Activated naive CD4-positive, alpha-beta T cell treated with anti-CD3 and anti-CD28 coated beads, Interleukin-2, amount 10 ng/mL, durations not matched to agents 7 days and 5 days (primary cell): ENCODE measurements around the gene STAG1.

Source experiments
- CTCF ChIA-PET: fragments of 350-600 bp; sonication (Branson Sonifier 250); formaldehyde crosslinking; loops from one replicate; lab custom pipeline; 2021; ENCODE audit warnings: antibody characterized with exemption; lab: Charles Lee
- DNase-seq: peaks from one replicate; pipeline ENCODE4 v3.0.0-alpha.2; 2020
- H3K27ac Mint-ChIP-seq: one replicate; pipeline ENCODE4 v1.8.0; 2021; ENCODE audit warnings: mild to moderate bottlenecking, moderate library complexity, mixed read lengths
- H3K27me3 Mint-ChIP-seq: one replicate; pipeline ENCODE4 v1.8.0; 2021; ENCODE audit warnings: mild to moderate bottlenecking, mixed read lengths
- H3K36me3 Mint-ChIP-seq: one replicate; pipeline ENCODE4 v1.8.0; 2021; ENCODE audit warnings: mixed read lengths
- H3K4me1 Mint-ChIP-seq: one replicate; pipeline ENCODE4 v1.8.0; 2021; ENCODE audit warnings: mixed read lengths
- H3K4me3 Mint-ChIP-seq: one replicate; pipeline ENCODE4 v1.8.0; 2021; ENCODE audit warnings: mild to moderate bottlenecking, moderate library complexity, mixed read lengths
- H3K9me3 Mint-ChIP-seq: one replicate; pipeline ENCODE4 v1.8.0; 2021; ENCODE audit warnings: mixed read lengths

The STAG1 gene

GRCh38 chr3:136334209-136334608 lies 418.0 kb downstream of the STAG1 start:
- Mint-ChIP-seq H3K27ac (no peak overlapping the region), H3K4me1 (no peaks in the 10 kb centered on the region), H3K27me3 (no peaks in the 10 kb centered on the region), H3K36me3 (peaks cover 54% of the 10 kb centered on the region), H3K9me3 (no peaks in the 10 kb centered on the region), H3K4me3 (no peak overlapping the region)
- CTCF ChIA-PET = interaction anchor here (1.0 kb wide), 1 partner anchor 12 kb away, joined by 3 read pairs; no protein-coding TSS in a partner anchor
- DNase-seq = no peak

- peaks cover 55% of the 10 kb centered on the region for H3K36me3 Mint-ChIP-seq
- H3K4me1 Mint-ChIP-seq = no peaks in the 10 kb centered on the region
- no peak overlapping the region for H3K27ac Mint-ChIP-seq
- no peaks in the 10 kb centered on the region for H3K9me3 Mint-ChIP-seq
- H3K4me3 Mint-ChIP-seq = no peak overlapping the region
- no peak for DNase-seq
- CTCF ChIA-PET = no interaction called here
- H3K27me3 Mint-ChIP-seq = no peaks in the 10 kb centered on the region
These were observed 419.4 kb downstream of the STAG1 start for GRCh38 chr3:136332776-136333175.

GRCh38 chr3:136332302-136332701 lies 419.9 kb downstream of the STAG1 start:
- H3K27ac Mint-ChIP-seq = no peak overlapping the region
- no peaks in the 10 kb centered on the region for H3K27me3 Mint-ChIP-seq
- CTCF ChIA-PET = no interaction called here
- DNase-seq = no peak
- peaks cover 55% of the 10 kb centered on the region for H3K36me3 Mint-ChIP-seq
- H3K4me1 Mint-ChIP-seq = no peaks in the 10 kb centered on the region
- H3K9me3 Mint-ChIP-seq = no peaks in the 10 kb centered on the region
- H3K4me3 Mint-ChIP-seq = no peak overlapping the region

GRCh38 chr3:136330900-136331299 lies 421.3 kb downstream of the STAG1 start:
- no peak for DNase-seq
- Mint-ChIP-seq H3K36me3 (peaks cover 59% of the 10 kb centered on the region), H3K4me3 (no peak overlapping the region), H3K27ac (no peak overlapping the region), H3K4me1 (no peaks in the 10 kb centered on the region), H3K27me3 (no peaks in the 10 kb centered on the region), H3K9me3 (no peaks in the 10 kb centered on the region)
- CTCF ChIA-PET = no interaction called here

- no peak for DNase-seq
- Mint-ChIP-seq H3K27me3 (no peaks in the 10 kb centered on the region), H3K27ac (no peak overlapping the region), H3K4me3 (no peak overlapping the region), H3K9me3 (peaks cover under 1% of the 10 kb centered on the region), H3K36me3 (peaks cover 52% of the 10 kb centered on the region), H3K4me1 (no peaks in the 10 kb centered on the region)
- CTCF ChIA-PET = no interaction called here
These were observed 422.6 kb downstream of the STAG1 start for GRCh38 chr3:136329593-136329992.

- no peaks in the 10 kb centered on the region for H3K27me3 Mint-ChIP-seq
- H3K9me3 Mint-ChIP-seq = peaks cover 12% of the 10 kb centered on the region
- H3K27ac Mint-ChIP-seq = no peak overlapping the region
- H3K4me3 Mint-ChIP-seq = no peak overlapping the region
- CTCF ChIA-PET = no interaction called here
- H3K4me1 Mint-ChIP-seq = no peaks in the 10 kb centered on the region
- peaks cover 48% of the 10 kb centered on the region for H3K36me3 Mint-ChIP-seq
- DNase-seq = no peak
These were observed 424.5 kb downstream of the STAG1 start for GRCh38 chr3:136327671-136328070.

- H3K4me1 Mint-ChIP-seq = no peaks in the 10 kb centered on the region
- peaks cover 24% of the 10 kb centered on the region for H3K9me3 Mint-ChIP-seq
- no peaks in the 10 kb centered on the region for H3K27me3 Mint-ChIP-seq
- H3K36me3 Mint-ChIP-seq = peaks cover 50% of the 10 kb centered on the region
- DNase-seq = no peak
- CTCF ChIA-PET = no interaction called here
- H3K4me3 Mint-ChIP-seq = no peak overlapping the region
- H3K27ac Mint-ChIP-seq = no peak overlapping the region
These were observed 425.9 kb downstream of the STAG1 start for GRCh38 chr3:136326316-136326715.

GRCh38 chr3:136311968-136312367 lies 440.2 kb downstream of the STAG1 start:
- CTCF ChIA-PET = no interaction called here
- no peak overlapping the region for H3K27ac Mint-ChIP-seq
- no peak overlapping the region for H3K4me3 Mint-ChIP-seq
- H3K27me3 Mint-ChIP-seq = no peaks in the 10 kb centered on the region
- H3K9me3 Mint-ChIP-seq = no peaks in the 10 kb centered on the region
- DNase-seq = no peak
- H3K4me1 Mint-ChIP-seq = no peaks in the 10 kb centered on the region
- peaks cover 17% of the 10 kb centered on the region for H3K36me3 Mint-ChIP-seq

- Mint-ChIP-seq H3K27ac (no peak overlapping the region), H3K27me3 (no peaks in the 10 kb centered on the region), H3K4me3 (no peak overlapping the region), H3K9me3 (no peaks in the 10 kb centered on the region), H3K4me1 (no peaks in the 10 kb centered on the region), H3K36me3 (peaks cover 14% of the 10 kb centered on the region)
- CTCF ChIA-PET = no interaction called here
- DNase-seq = no peak
These were observed 440.9 kb downstream of the STAG1 start for GRCh38 chr3:136311261-136311660.

- Mint-ChIP-seq H3K4me3 (no peak overlapping the region), H3K4me1 (no peaks in the 10 kb centered on the region), H3K36me3 (peaks cover 11% of the 10 kb centered on the region), H3K27me3 (no peaks in the 10 kb centered on the region), H3K27ac (no peak overlapping the region), H3K9me3 (no peaks in the 10 kb centered on the region)
- no peak for DNase-seq
- CTCF ChIA-PET = no interaction called here
These were observed 446.3 kb downstream of the STAG1 start for GRCh38 chr3:136305879-136306278.

- Mint-ChIP-seq H3K27ac (no peak overlapping the region), H3K36me3 (peaks cover 10% of the 10 kb centered on the region), H3K4me3 (no peak overlapping the region)
These were observed 451.7 kb downstream of the STAG1 start for GRCh38 chr3:136300444-136300843.

GRCh38 chr3:136297826-136298225 lies 454.4 kb downstream of the STAG1 start:
- DNase-seq = no peak
- no peaks in the 10 kb centered on the region for H3K4me1 Mint-ChIP-seq
- H3K9me3 Mint-ChIP-seq = no peaks in the 10 kb centered on the region
- no peak overlapping the region for H3K4me3 Mint-ChIP-seq
- peaks cover 14% of the 10 kb centered on the region for H3K36me3 Mint-ChIP-seq
- CTCF ChIA-PET = no interaction called here
- no peaks in the 10 kb centered on the region for H3K27me3 Mint-ChIP-seq
- H3K27ac Mint-ChIP-seq = no peak overlapping the region

More at GRCh38 chr3:136300444-136300843, 451.7 kb downstream of the STAG1 start:
- no peaks in the 10 kb centered on the region for H3K4me1 Mint-ChIP-seq
- CTCF ChIA-PET = no interaction called here
- no peaks in the 10 kb centered on the region for H3K9me3 Mint-ChIP-seq
- no peak for DNase-seq
- H3K27me3 Mint-ChIP-seq = no peaks in the 10 kb centered on the region

- H3K36me3 Mint-ChIP-seq = peaks cover 15% of the 10 kb centered on the region
These were observed 455.2 kb downstream of the STAG1 start for GRCh38 chr3:136296960-136297359.

GRCh38 chr3:136294176-136294575 lies 458.0 kb downstream of the STAG1 start:
- no peaks in the 10 kb centered on the region for H3K27me3 Mint-ChIP-seq
- no peaks in the 10 kb centered on the region for H3K4me1 Mint-ChIP-seq
- peaks cover 16% of the 10 kb centered on the region for H3K36me3 Mint-ChIP-seq
- H3K9me3 Mint-ChIP-seq = no peaks in the 10 kb centered on the region
- no peak overlapping the region for H3K4me3 Mint-ChIP-seq
- no peak overlapping the region for H3K27ac Mint-ChIP-seq
- CTCF ChIA-PET = interaction anchor here (0.7 kb wide), 1 partner anchor 8 kb away, joined by 3 read pairs; no protein-coding TSS in a partner anchor
- no peak for DNase-seq

More at GRCh38 chr3:136296960-136297359, 455.2 kb downstream of the STAG1 start:
- CTCF ChIA-PET = no interaction called here
- H3K9me3 Mint-ChIP-seq = no peaks in the 10 kb centered on the region
- no peak overlapping the region for H3K27ac Mint-ChIP-seq
- H3K27me3 Mint-ChIP-seq = no peaks in the 10 kb centered on the region
- H3K4me3 Mint-ChIP-seq = no peak overlapping the region
- DNase-seq = no peak
- no peaks in the 10 kb centered on the region for H3K4me1 Mint-ChIP-seq

- no peaks in the 10 kb centered on the region for H3K4me1 Mint-ChIP-seq
- peaks cover 14% of the 10 kb centered on the region for H3K36me3 Mint-ChIP-seq
- DNase-seq = no peak
- H3K27ac Mint-ChIP-seq = no peak overlapping the region
- no peaks in the 10 kb centered on the region for H3K27me3 Mint-ChIP-seq
- CTCF ChIA-PET = no interaction called here
- no peak overlapping the region for H3K4me3 Mint-ChIP-seq
- no peaks in the 10 kb centered on the region for H3K9me3 Mint-ChIP-seq
These were observed 458.9 kb downstream of the STAG1 start for GRCh38 chr3:136293279-136293678.

GRCh38 chr3:136292500-136292899 lies 459.7 kb downstream of the STAG1 start:
- no peak for DNase-seq
- Mint-ChIP-seq H3K4me1 (no peaks in the 10 kb centered on the region), H3K36me3 (peaks cover 17% of the 10 kb centered on the region), H3K27me3 (no peaks in the 10 kb centered on the region), H3K9me3 (no peaks in the 10 kb centered on the region), H3K27ac (no peak overlapping the region), H3K4me3 (no peak overlapping the region)
- CTCF ChIA-PET = no interaction called here
